H9 (cell line): Measurements from ENCODE around the gene DENND5A. TPM values are rescaled to one million over a fixed set of nuclear protein-coding genes. Genes with fewer than 3 reads are reported as not detected.

Experiments used
- DNase-seq: peaks from one replicate; pipeline ENCODE4 v3.0.0-alpha.2; 2017
- H2AFZ ChIP-seq: one replicate; pipeline ENCODE4 v1.6.1; 2013; ENCODE audit warnings: mild to moderate bottlenecking, low read length, control low read depth, moderate library complexity
- H2AK5ac ChIP-seq: 2 replicates; pipeline ENCODE4 v1.6.1; 2013; ENCODE audit warnings: low read length, control low read depth, mixed read lengths; ENCODE audit not compliant: insufficient read length
- H2BK120ac ChIP-seq: one replicate; pipeline ENCODE4 v1.6.1; 2013; ENCODE audit warnings: low read depth, mild to moderate bottlenecking, low read length, control low read depth, inconsistent platforms; ENCODE audit not compliant: poor library complexity, severe bottlenecking
- H2BK12ac ChIP-seq: 2 replicates; pipeline ENCODE4 v1.6.1; 2013; ENCODE audit warnings: low read length, control low read depth, mixed read lengths, low read depth; ENCODE audit not compliant: insufficient read length
- H2BK15ac ChIP-seq: 2 replicates; pipeline ENCODE4 v1.6.1; 2013; ENCODE audit warnings: low read depth, low read length, control low read depth
- H2BK20ac ChIP-seq: one replicate; pipeline ENCODE4 v1.6.1; 2013; ENCODE audit warnings: low read depth, mild to moderate bottlenecking, low read length, control low read depth, inconsistent platforms; ENCODE audit not compliant: poor library complexity, severe bottlenecking
- H2BK5ac ChIP-seq: 2 replicates; pipeline ENCODE4 v1.6.1; 2013; ENCODE audit warnings: low read length, control low read depth, mixed read lengths; ENCODE audit not compliant: insufficient read length
- H3K14ac ChIP-seq: 2 replicates; pipeline ENCODE4 v1.6.1; 2013; ENCODE audit warnings: low read length, control low read depth; ENCODE audit not compliant: insufficient read depth
- H3K18ac ChIP-seq: 2 replicates; pipeline ENCODE4 v1.6.1; 2013; ENCODE audit warnings: low read depth, mild to moderate bottlenecking, mixed read lengths, low read length, control low read depth; ENCODE audit not compliant: insufficient read length
- H3K23ac ChIP-seq: 2 replicates; pipeline ENCODE4 v1.6.1; 2013; ENCODE audit warnings: low read length, control low read depth, mixed read lengths, low read depth; ENCODE audit not compliant: insufficient read length
- H3K23me2 ChIP-seq: 2 replicates; pipeline ENCODE4 v1.6.1; 2013; ENCODE audit warnings: low read depth, mild to moderate bottlenecking, mixed read lengths, low read length, control low read depth; ENCODE audit not compliant: insufficient read length, poor library complexity, severe bottlenecking
- H3K27ac ChIP-seq: 2 replicates; pipeline ENCODE4 v1.5.1; 2013; ENCODE audit warnings: low read length, control low read depth, mixed read lengths, low read depth; ENCODE audit not compliant: insufficient read length
- H3K27me3 ChIP-seq: 2 replicates; pipeline ENCODE4 v1.6.1; 2013; ENCODE audit warnings: low read length, control low read depth, inconsistent platforms; ENCODE audit not compliant: insufficient read depth
- H3K4ac ChIP-seq: 2 replicates; pipeline ENCODE4 v1.6.1; 2013; ENCODE audit warnings: low read depth, mild to moderate bottlenecking, control low read depth, inconsistent platforms, low read length, moderate library complexity
- H3K4me1 ChIP-seq: 2 replicates; pipeline ENCODE4 v1.6.1; 2013; ENCODE audit warnings: low read length, control low read depth, inconsistent platforms; ENCODE audit not compliant: insufficient read depth
- H3K4me2 ChIP-seq: 2 replicates; pipeline ENCODE4 v1.6.1; 2013; ENCODE audit warnings: low read length, control low read depth, mixed read lengths; ENCODE audit not compliant: insufficient read length, insufficient read depth
- H3K56ac ChIP-seq: 2 replicates; pipeline ENCODE4 v1.6.1; 2013; ENCODE audit warnings: low read depth, mild to moderate bottlenecking, mixed read lengths, low read length, control low read depth; ENCODE audit not compliant: insufficient read length
- H3K79me1 ChIP-seq: 2 replicates; pipeline ENCODE4 v1.6.1; 2013; ENCODE audit warnings: low read depth, mild to moderate bottlenecking, moderate library complexity, low read length, control low read depth, inconsistent platforms; ENCODE audit not compliant: insufficient read depth, poor library complexity, severe bottlenecking
- H3K79me2 ChIP-seq: 2 replicates; pipeline ENCODE4 v1.6.1; 2013; ENCODE audit warnings: low read length, control low read depth, inconsistent platforms; ENCODE audit not compliant: insufficient read depth
- H3K9ac ChIP-seq: 2 replicates; pipeline ENCODE4 v1.6.1; 2013; ENCODE audit warnings: low read length, control low read depth, mixed read lengths; ENCODE audit not compliant: insufficient read length; ENCODE audit errors: extremely low read depth
- H3K9me3 ChIP-seq: one replicate; pipeline ENCODE4 v1.6.1; 2013; ENCODE audit warnings: low read depth, low read length, inconsistent platforms; ENCODE audit not compliant: control insufficient read depth
- H3T11ph ChIP-seq: one replicate; pipeline ENCODE4 v1.6.1; 2013; ENCODE audit warnings: mild to moderate bottlenecking, low read length, control low read depth, inconsistent platforms
- H4K20me1 ChIP-seq: one replicate; pipeline ENCODE4 v1.6.1; 2013; ENCODE audit not compliant: control insufficient read depth, insufficient read length, insufficient read depth
- H4K5ac ChIP-seq: 2 replicates; pipeline ENCODE4 v1.6.1; 2013; ENCODE audit warnings: low read depth, mild to moderate bottlenecking, mixed read lengths, low read length, control low read depth; ENCODE audit not compliant: insufficient read length
- H4K8ac ChIP-seq: replicated peaks from 2 replicates; pipeline ENCODE4 v1.6.1; 2013; ENCODE audit warnings: low read length, control low read depth, mixed read lengths, low read depth; ENCODE audit not compliant: insufficient read length
- H4K91ac ChIP-seq: 2 replicates; pipeline ENCODE4 v1.6.1; 2013; ENCODE audit warnings: low read depth, mild to moderate bottlenecking, moderate library complexity, mixed read lengths, low read length, control low read depth; ENCODE audit not compliant: insufficient read length
- H3K27ac Mint-ChIP-seq, 3 experiments: 2 replicates in 2 of 3; 3 replicates in 1 of 3; pipeline ENCODE4 v1.8.0; 2020 to 2021; ENCODE audit warnings: mixed read lengths in 3 of 3, mild to moderate bottlenecking in 1 of 3, moderate library complexity in 1 of 3
- H3K27me3 Mint-ChIP-seq: 2 replicates; pipeline ENCODE4 v1.8.0; 2021; ENCODE audit warnings: low read depth, mild to moderate bottlenecking, moderate library complexity, mixed read lengths
- H3K36me3 Mint-ChIP-seq, 3 experiments: 2 replicates in 2 of 3; 3 replicates in 1 of 3; pipeline ENCODE4 v1.8.0; 2020 to 2021; ENCODE audit warnings: low read depth in 3 of 3, mixed read lengths in 3 of 3; ENCODE audit not compliant: insufficient read depth in 1 of 3
- H3K4me1 Mint-ChIP-seq, 2 experiments: 2 replicates each; pipeline ENCODE4 v1.8.0; 2020; ENCODE audit warnings: mixed read lengths in 2 of 2
- H3K4me3 Mint-ChIP-seq, 2 experiments: 2 replicates in 1 of 2; 3 replicates in 1 of 2; pipeline ENCODE4 v1.8.0; 2020 to 2021; ENCODE audit warnings: mild to moderate bottlenecking in 2 of 2, mixed read lengths in 2 of 2, moderate library complexity in 1 of 2
- H3K9me3 Mint-ChIP-seq, 2 experiments: 2 replicates in 1 of 2; 3 replicates in 1 of 2; pipeline ENCODE4 v1.8.0; 2020; ENCODE audit warnings: mild to moderate bottlenecking in 2 of 2, mixed read lengths in 2 of 2, moderate library complexity in 1 of 2
- CTCF ChIP-seq: fragments of 200-600 bp; sonication (generic); conservative IDR thresholded peaks from 3 replicates; pipeline ENCODE4 v1.8.0; 2021; ENCODE audit warnings: antibody characterized with exemption, mild to moderate bottlenecking
- WGBS: extraction: QIAGEN DNeasy Blood & Tissue Kit; methylation state at CpG from one replicate; pipeline ENCODE4 v1.1.7; 2013; ENCODE audit warnings: missing lambda C conversion rate, low lambda C conversion rate, mixed read lengths; ENCODE audit not compliant: insufficient read length; ENCODE audit errors: extremely low coverage; 5-methylcytosine and 5-hydroxymethylcytosine counted together
- total RNA-seq: library from RNA; stranded (reverse); gene quantifications from 2 replicates; pipeline ENCODE4 v1.2.1, GENCODE V29; 2021

The DENND5A gene
- total RNA-seq, 1 experiment from 2014 or later = 59.6 TPM

- H3K4me1 Mint-ChIP-seq = peaks cover 5 to 6% of the 10 kb centered on the region in 2 experiments; a peak in 3 of 4 replicates
- DNase-seq = no peak
- peaks cover 5 to 34% (median 26%) of the 10 kb centered on the region in 3 experiments; a peak in 6 of 7 replicates for H3K36me3 Mint-ChIP-seq
- no peaks in the 10 kb centered on the region for H3K9me3 Mint-ChIP-seq
- Histone ChIP-seq H3T11ph (no peak overlapping the region), H2BK5ac (no peak overlapping the region), H3K9ac (no peak overlapping the region), H3K27me3 (no peaks in the 10 kb centered on the region), H2BK120ac (no peak overlapping the region), H3K4me1 (no peaks in the 10 kb centered on the region), H4K8ac (no peak overlapping the region), H3K23me2 (no peaks in the 10 kb centered on the region), H3K79me1 (no peaks in the 10 kb centered on the region), H2BK15ac (no peak overlapping the region), H3K27ac (no peak overlapping the region), H2BK20ac (no peak overlapping the region), H2BK12ac (no peak overlapping the region), H4K91ac (no peak overlapping the region), H3K18ac (no peak overlapping the region), H3K4me2 (no peak overlapping the region), H4K20me1 (no peaks in the 10 kb centered on the region), H3K23ac (no peak overlapping the region), H2AFZ (no peak overlapping the region), H3K56ac (no peak overlapping the region), H3K14ac (no peak overlapping the region), H4K5ac (no peak overlapping the region), H3K4ac (no peak overlapping the region), H2AK5ac (no peak overlapping the region), H3K9me3 (no peaks in the 10 kb centered on the region), H3K79me2 (no peaks in the 10 kb centered on the region)
- H3K27ac Mint-ChIP-seq = no peak overlapping the region
- H3K4me3 Mint-ChIP-seq = no peak overlapping the region
- no peaks in the 10 kb centered on the region for H3K27me3 Mint-ChIP-seq
- WGBS = no CpG with 5 or more reads among the region's 3 CpGs
- no peak for TF ChIP-seq CTCF
Observed at GRCh38 chr11:9201372-9202162, 63.6 kb downstream of the DENND5A start.
